GM23338 (cell line): Measurements from ENCODE around the gene ANKRD44. TPM values are rescaled to one million over a fixed set of nuclear protein-coding genes. Genes with fewer than 3 reads are reported as not detected.

Experiments
- ATAC-seq: fragments of 200-7000 bp; cut with Tn5 transposase; 3 replicates; pipeline ENCODE4 v1.9.1; 2020
- DNase-seq: peaks from one replicate; pipeline ENCODE4 v3.0.0-alpha.2; 2015; ENCODE audit warnings: low spot score
- H2AFZ ChIP-seq: fragments of 200-600 bp; sonication (generic); 2 replicates; pipeline ENCODE4 v1.8.0; 2016; ENCODE audit warnings: antibody characterized with exemption, mild to moderate bottlenecking, moderate library complexity
- H3F3A ChIP-seq: fragments of 200-600 bp; sonication (generic); replicated peaks from 2 replicates; pipeline ENCODE4 v1.8.0; 2017; ENCODE audit warnings: antibody characterized with exemption, mixed run types, low read depth
- H3K27ac ChIP-seq: fragments of 200-600 bp; sonication (generic); 2 replicates; pipeline ENCODE4 v1.6.1; 2016; ENCODE audit warnings: low read depth
- H3K27me3 ChIP-seq: fragments of 200-600 bp; sonication (generic); 2 replicates; pipeline ENCODE4 v1.8.0; 2016; ENCODE audit warnings: mild to moderate bottlenecking, mixed run types, moderate library complexity; ENCODE audit not compliant: insufficient read depth
- H3K36me3 ChIP-seq: fragments of 200-600 bp; sonication (generic); 2 replicates; pipeline ENCODE4 v1.8.0; 2016; ENCODE audit warnings: mild to moderate bottlenecking; ENCODE audit not compliant: insufficient read depth
- H3K4me1 ChIP-seq: fragments of 200-600 bp; sonication (generic); 2 replicates; pipeline ENCODE4 v1.8.0; 2016; ENCODE audit warnings: mild to moderate bottlenecking, moderate library complexity; ENCODE audit not compliant: insufficient read depth
- H3K4me2 ChIP-seq: fragments of 200-600 bp; sonication (generic); 2 replicates; pipeline ENCODE4 v1.7.1; 2017; ENCODE audit warnings: mixed run types
- H3K4me3 ChIP-seq: fragments of 200-600 bp; sonication (generic); 2 replicates; pipeline ENCODE4 v1.6.1; 2016; ENCODE audit warnings: mixed run types
- H3K79me2 ChIP-seq: fragments of 200-600 bp; sonication (generic); replicated peaks from 2 replicates; pipeline ENCODE4 v1.8.0; 2017; ENCODE audit warnings: mild to moderate bottlenecking; ENCODE audit not compliant: insufficient read depth
- H3K9me2 ChIP-seq: fragments of 200-600 bp; sonication (generic); 2 replicates; pipeline ENCODE4 v1.8.0; 2017; ENCODE audit not compliant: insufficient read depth
- H4K20me1 ChIP-seq: fragments of 200-600 bp; sonication (generic); replicated peaks from 2 replicates; pipeline ENCODE4 v1.8.0; 2017; ENCODE audit warnings: mild to moderate bottlenecking; ENCODE audit not compliant: insufficient read depth
- H3K27ac Mint-ChIP-seq: 2 replicates; pipeline ENCODE4 v1.8.0; 2020; ENCODE audit warnings: inconsistent platforms, mild to moderate bottlenecking, moderate library complexity, mixed read lengths
- H3K27me3 Mint-ChIP-seq: 3 replicates; pipeline ENCODE4 v1.8.0; 2022; ENCODE audit warnings: low read depth, mild to moderate bottlenecking, moderate library complexity, mixed read lengths, inconsistent platforms; ENCODE audit not compliant: insufficient read depth, poor library complexity
- H3K36me3 Mint-ChIP-seq: 3 replicates; pipeline ENCODE4 v1.8.0; 2021; ENCODE audit warnings: low read depth, mild to moderate bottlenecking, inconsistent platforms, moderate library complexity, mixed read lengths
- H3K4me1 Mint-ChIP-seq: 3 replicates; pipeline ENCODE4 v1.8.0; 2020; ENCODE audit warnings: mild to moderate bottlenecking, inconsistent platforms, mixed read lengths
- H3K4me3 Mint-ChIP-seq: 3 replicates; pipeline ENCODE4 v1.8.0; 2021; ENCODE audit warnings: moderate library complexity, mild to moderate bottlenecking, inconsistent platforms, mixed read lengths
- H3K9me3 Mint-ChIP-seq: 3 replicates; pipeline ENCODE4 v1.8.0; 2020; ENCODE audit warnings: moderate library complexity, mild to moderate bottlenecking, inconsistent platforms, mixed read lengths
- CREB1 ChIP-seq: fragments of 250-450 bp; sonication (Bioruptor Pico); IDR thresholded peaks from 2 replicates; pipeline ENCODE4 v1.5.0; 2020; ENCODE audit warnings: low read depth, mild to moderate bottlenecking, moderate library complexity
- ETS1 ChIP-seq: IDR thresholded peaks from 2 replicates; pipeline ENCODE4 v1.6.1; 2016; ENCODE audit warnings: antibody characterized with exemption
- EZH2 ChIP-seq: fragments of 200-600 bp; sonication (generic); IDR thresholded peaks from one replicate; pipeline ENCODE4 v1.8.0; 2017; ENCODE audit warnings: antibody characterized with exemption, mild to moderate bottlenecking, low read depth; ENCODE audit not compliant: unreplicated experiment
- EZH2phosphoT487 ChIP-seq: fragments of 200-600 bp; sonication (generic); IDR thresholded peaks from one replicate; pipeline ENCODE4 v1.8.1; 2018; ENCODE audit warnings: antibody characterized with exemption; ENCODE audit not compliant: unreplicated experiment
- JUNB ChIP-seq: IDR thresholded peaks from one replicate; pipeline ENCODE4 v1.6.1; 2016; ENCODE audit warnings: antibody characterized with exemption; ENCODE audit not compliant: unreplicated experiment
- NANOG ChIP-seq: IDR thresholded peaks from 2 replicates; pipeline ENCODE4 v1.6.1; 2016; ENCODE audit warnings: antibody characterized with exemption, borderline replicate concordance
- POLR2AphosphoS5 ChIP-seq: IDR thresholded peaks from 2 replicates; pipeline ENCODE4 v1.6.1; 2016; ENCODE audit warnings: antibody characterized with exemption, low read depth
- REST ChIP-seq: IDR thresholded peaks from one replicate; pipeline ENCODE4 v1.6.1; 2018; ENCODE audit warnings: antibody characterized with exemption; ENCODE audit not compliant: unreplicated experiment
- STAT1 ChIP-seq: IDR thresholded peaks from one replicate; pipeline ENCODE4 v1.6.1; 2016; ENCODE audit warnings: antibody characterized with exemption; ENCODE audit not compliant: unreplicated experiment
- ZNF114 ChIP-seq: fragments of 250-450 bp; sonication (Bioruptor Pico); IDR thresholded peaks from 2 replicates; pipeline ENCODE4 v1.5.0; 2020; ENCODE audit warnings: mild to moderate bottlenecking, moderate library complexity
- ZNF331 ChIP-seq: fragments of 250-450 bp; sonication (Bioruptor Pico); IDR thresholded peaks from 2 replicates; pipeline ENCODE4 v1.5.0; 2020; ENCODE audit warnings: low read depth, mild to moderate bottlenecking, moderate library complexity
- ZNF462 ChIP-seq: fragments of 250-450 bp; sonication (Bioruptor Pico); IDR thresholded peaks from 2 replicates; pipeline ENCODE4 v1.5.0; 2020; ENCODE audit warnings: mild to moderate bottlenecking, moderate library complexity
- polyA plus RNA-seq: library from polyadenylated mRNA; unstranded; fragments of >200 nt; fragmentation: Nextera tagmentation; extraction: Ambion mirVana; gene quantifications from 2 replicates; pipeline ENCODE4 v1.2.1, GENCODE V29; 2016
- total RNA-seq: library from RNA; depleted of rRNA; stranded (reverse); fragments of >200 nt; shearing (Covaris generic); gene quantifications from 2 replicates; pipeline ENCODE4 v1.2.3, GENCODE V29; 2014
- TF ChIP-seq, protein P1 (sequence below), 2 experiments: fragments of 200-600 bp in 1 of 2; sonication (generic) in 1 of 2; conservative IDR thresholded peaks; 2 replicates each; pipeline versions ENCODE4 v1.5.1 to v1.6.1; 2016 to 2017; ENCODE audit warnings: antibody characterized with exemption in 2 of 2, low read depth in 2 of 2, mild to moderate bottlenecking in 2 of 2, moderate library complexity in 1 of 2

ANKRD44 gene
- total and polyA plus RNA-seq, 2 experiments from 2014 or later = 0.44 to 0.56 TPM

GRCh38 chr2:197339496-197340220 lies 29.1 kb upstream of the ANKRD44 start:
- DNase-seq = no peak
- no peaks in the 10 kb centered on the region for H3K4me1 Mint-ChIP-seq

More at GRCh38 chr2:197339496-197340220, 29.1 kb upstream of the ANKRD44 start:
- no peaks in the 10 kb centered on the region for H4K20me1 ChIP-seq
- TF ChIP-seq ETS1 = no peak
- TF ChIP-seq CREB1 (CRISPR knock-in tag) = no peak
- TF ChIP-seq REST = no peak
- TF ChIP-seq NANOG = no peak
- TF ChIP-seq ZNF462 = no peak
- no peak for TF ChIP-seq EZH2
- no peak for TF ChIP-seq ZNF114 (CRISPR knock-in tag)
- TF ChIP-seq EZH2phosphoT487 = no peak
- TF ChIP-seq POLR2AphosphoS5 = no peak
- TF ChIP-seq JUNB = no peak
- no peak for TF ChIP-seq ZNF331
- TF ChIP-seq STAT1 = no peak
- TF ChIP-seq, protein P1, sequence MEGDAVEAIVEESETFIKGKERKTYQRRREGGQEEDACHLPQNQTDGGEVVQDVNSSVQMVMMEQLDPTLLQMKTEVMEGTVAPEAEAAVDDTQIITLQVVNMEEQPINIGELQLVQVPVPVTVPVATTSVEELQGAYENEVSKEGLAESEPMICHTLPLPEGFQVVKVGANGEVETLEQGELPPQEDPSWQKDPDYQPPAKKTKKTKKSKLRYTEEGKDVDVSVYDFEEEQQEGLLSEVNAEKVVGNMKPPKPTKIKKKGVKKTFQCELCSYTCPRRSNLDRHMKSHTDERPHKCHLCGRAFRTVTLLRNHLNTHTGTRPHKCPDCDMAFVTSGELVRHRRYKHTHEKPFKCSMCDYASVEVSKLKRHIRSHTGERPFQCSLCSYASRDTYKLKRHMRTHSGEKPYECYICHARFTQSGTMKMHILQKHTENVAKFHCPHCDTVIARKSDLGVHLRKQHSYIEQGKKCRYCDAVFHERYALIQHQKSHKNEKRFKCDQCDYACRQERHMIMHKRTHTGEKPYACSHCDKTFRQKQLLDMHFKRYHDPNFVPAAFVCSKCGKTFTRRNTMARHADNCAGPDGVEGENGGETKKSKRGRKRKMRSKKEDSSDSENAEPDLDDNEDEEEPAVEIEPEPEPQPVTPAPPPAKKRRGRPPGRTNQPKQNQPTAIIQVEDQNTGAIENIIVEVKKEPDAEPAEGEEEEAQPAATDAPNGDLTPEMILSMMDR (conservative IDR thresholded peaks at IDR 0.05; ENCODE audit: low read depth in 2 of 2) = no peak
- H3K4me1 ChIP-seq = no peaks in the 10 kb centered on the region
- peak overlapping the region; percentile 93 for H2AFZ ChIP-seq
- no peak overlapping the region for H3K27ac ChIP-seq
- no peaks in the 10 kb centered on the region for H3K36me3 ChIP-seq
- Mint-ChIP-seq H3K9me3 (no peaks in the 10 kb centered on the region), H3K27me3 (peaks cover 4% of the 10 kb centered on the region), H3K36me3 (no peaks in the 10 kb centered on the region), H3K4me3 (no peak overlapping the region), H3K27ac (no peak overlapping the region)
- no peaks in the 10 kb centered on the region for H3K9me2 ChIP-seq
- no peak overlapping the region for H3K4me3 ChIP-seq
- H3K4me2 ChIP-seq = no peak overlapping the region
- no peaks in the 10 kb centered on the region for H3F3A ChIP-seq
- no peaks in the 10 kb centered on the region for H3K79me2 ChIP-seq
- no peaks in the 10 kb centered on the region for H3K27me3 ChIP-seq
- ATAC-seq = no peak
